Upper lobe of left lung (tissue), 4 donors: ENCODE results near the gene FHIT.

Experiments used
- CTCF ChIP-seq, 6 experiments: fragments of 450-650 bp in 4 of 6; fragments of 200-600 bp in 2 of 6; sonication (generic) in 2 of 6; IDR thresholded peaks; one replicate each; pipeline ENCODE4 v1.5.1; 2016 to 2019; ENCODE audit warnings: antibody characterized with exemption in 6 of 6
- EP300 ChIP-seq, 4 donors: sonication (generic); formaldehyde crosslinking; IDR thresholded peaks; one replicate each; pipeline ENCODE4 v1.5.1; 2017; ENCODE audit warnings: antibody characterized with exemption in 4 of 4, control low read depth in 2 of 4

DNA sequence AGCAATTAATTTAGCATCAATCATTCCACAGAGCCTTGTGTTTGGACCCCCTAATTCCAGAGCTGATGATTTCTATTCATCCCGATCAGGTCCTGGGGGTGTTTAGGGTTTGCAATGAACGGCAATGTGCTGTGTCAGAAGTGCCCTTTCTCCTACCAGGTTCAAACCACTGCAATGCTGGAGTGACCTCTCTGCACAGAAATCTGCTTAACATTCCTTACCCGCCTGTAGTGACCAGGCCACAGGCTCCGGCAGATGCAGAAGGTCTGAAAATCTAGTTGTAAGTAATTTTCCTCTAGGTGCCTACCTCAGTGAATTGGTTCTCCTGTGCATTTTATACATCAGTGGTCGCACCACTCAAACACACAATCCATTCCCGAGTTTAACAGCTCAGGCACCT lies 1476.1 kb downstream of the FHIT start:
- no peak for TF ChIP-seq EP300 (IDR thresholded peaks at IDR 0.05)
- TF ChIP-seq CTCF (IDR thresholded peaks at IDR 0.05): no peak
